Measurements from ENCODE around the gene GRHL1. TPM values are rescaled to one million over a fixed set of nuclear protein-coding genes. Genes with fewer than 3 reads are reported as not detected.
A peak's percentile ranks its signal among the peaks of the same experiment; 100 is the strongest.

The GRHL1 gene
- total and polyA plus RNA-seq, 2 of the 4 experiments (the other 2 are of a cell fraction), result 0.18 to 0.21 TPM

DNA sequence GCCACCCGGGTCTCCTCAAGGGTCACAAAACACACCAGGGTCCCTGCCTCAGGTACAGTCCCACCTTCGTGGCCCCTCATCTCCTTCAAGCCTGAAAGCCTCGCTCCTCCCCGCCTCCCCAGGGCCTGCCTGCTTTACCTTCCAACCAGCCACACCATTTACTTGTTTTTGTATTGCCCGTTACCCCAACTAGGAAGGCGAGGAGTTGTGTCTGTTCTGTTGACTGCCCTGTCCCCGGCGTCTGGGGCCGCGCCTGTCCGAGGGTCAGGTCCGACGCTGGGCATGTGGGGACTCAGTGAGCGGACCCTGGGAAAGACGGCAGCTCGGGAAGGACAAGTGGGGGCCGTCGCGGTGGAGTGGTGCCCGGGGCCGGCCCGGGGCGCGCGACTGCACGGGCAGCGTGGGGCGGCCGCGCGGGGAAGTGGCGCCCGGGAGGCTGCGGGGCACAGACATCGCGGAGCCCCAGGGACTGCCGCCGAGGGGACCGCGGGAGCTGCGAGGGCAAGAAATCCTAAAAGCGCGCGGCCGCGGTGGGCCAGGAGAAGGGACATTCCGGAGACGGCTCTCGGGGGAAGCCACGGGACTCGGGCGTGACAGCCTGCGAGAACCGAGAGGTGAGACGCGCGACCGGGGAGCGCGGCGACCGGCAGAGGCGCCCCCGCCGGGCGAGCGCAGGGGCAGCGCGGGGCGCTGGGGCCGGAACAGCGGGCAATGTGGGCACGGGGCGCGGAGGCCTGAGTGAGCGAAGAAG is 797 bp upstream of the GRHL1 start:
- ChIA-PET POLR2A (ENCODE audit: unreplicated experiment) (no interaction called here), CTCF (no interaction called here)
- DNase-seq (no peak), ATAC-seq (ENCODE audit: low read depth) (peak; percentile 51)
- Histone ChIP-seq H2AFZ (replicated peaks; ENCODE audit: low read length, poor library complexity) (peak overlapping the region; percentile 89), H3K4me2 (ENCODE audit: low read depth, low read length) (peak overlapping the region; percentile 70), H3K4ac (ENCODE audit: low read depth, low read length) (peak overlapping the region; percentile 25; the same call in 1 of the 2 replicates), H3K9ac (ENCODE audit: low read depth, low read length) (peak overlapping the region; percentile 53; the same call in 1 of the 2 replicates), H3K56ac (ENCODE audit: extremely low read depth, insufficient read depth, low read length) (no peak overlapping the region), H4K8ac (ENCODE audit: low read depth in 2 of 2, low read length in 2 of 2) (no peak overlapping the region), H2AK5ac (ENCODE audit: low read depth, low read length) (no peak overlapping the region), H4K91ac (ENCODE audit: insufficient read depth, low read depth, low read length) (no peak overlapping the region), H3K79me1 (ENCODE audit: low read depth in 1 of 2, low read length in 2 of 2) (no peaks in the 10 kb centered on the region), H3K4me3 (ENCODE audit: insufficient read depth, low read depth, low read length) (peak overlapping the region; percentile 65), H3K23ac (ENCODE audit: low read depth, low read length) (no peak overlapping the region), H3K4me1 (ENCODE audit: control insufficient read depth, insufficient read depth, low read length) (peaks cover 7% of the 10 kb centered on the region; the same call in 1 of the 2 replicates), H3K27me3 (ENCODE audit: control insufficient read depth, insufficient read depth, low read length) (peaks cover 17% of the 10 kb centered on the region), H2BK120ac (ENCODE audit: low read depth, low read length) (no peak overlapping the region), H2BK5ac (ENCODE audit: low read depth, low read length, poor library complexity, severe bottlenecking) (no peak overlapping the region), H2BK20ac (ENCODE audit: low read depth, low read length) (no peak overlapping the region; the same call in 1 of the 2 replicates), H3K36me3 (ENCODE audit: control insufficient read depth, insufficient read depth, low read length) (no peaks in the 10 kb centered on the region), H4K20me1 (ENCODE audit: insufficient read depth, low read length) (no peaks in the 10 kb centered on the region), H2AK9ac (replicated peaks; ENCODE audit: low read depth, low read length, poor library complexity) (peak overlapping the region; percentile 9), H3K14ac (replicated peaks; ENCODE audit: low read depth, low read length) (no peak overlapping the region), H3K27ac (ENCODE audit: insufficient read depth, low read length) (no peak overlapping the region), H3K9me3 (ENCODE audit: control insufficient read depth, insufficient read depth, low read length) (no peaks in the 10 kb centered on the region), H3K18ac (ENCODE audit: low read depth, low read length) (no peak overlapping the region), H3K9me1 (ENCODE audit: insufficient read depth, low read length) (0 out of 2 replicates have a peak, but pooled peaks cover 2% of the 10 kb centered on the region), H4K5ac (ENCODE audit: low read depth, low read length) (no peak overlapping the region), H2BK15ac (ENCODE audit: low read depth, low read length) (no peak overlapping the region)
- intact Hi-C loops (cut with micrococcal nuclease) (loop anchor here (5.0 kb wide), 2 partner anchors 138 to 393 kb away; partner anchors contain the start of gene ADAM17), in situ Hi-C loops (cut with MboI; ENCODE audit: low sequenced_read_pairs) (no loop called here), dilution Hi-C loops (cut with HindIII; ENCODE audit: low sequenced_read_pairs, unreplicated experiment) (no loop called here)
- WGBS, 2 experiments (ENCODE audit: extremely low coverage in 2 of 2, insufficient read length in 1 of 2), result 4% methylated on average over 45 of the region's 76 CpGs; no CpG with 5 or more reads in 1 of the 2 experiments
- TF ChIP-seq, protein P1, sequence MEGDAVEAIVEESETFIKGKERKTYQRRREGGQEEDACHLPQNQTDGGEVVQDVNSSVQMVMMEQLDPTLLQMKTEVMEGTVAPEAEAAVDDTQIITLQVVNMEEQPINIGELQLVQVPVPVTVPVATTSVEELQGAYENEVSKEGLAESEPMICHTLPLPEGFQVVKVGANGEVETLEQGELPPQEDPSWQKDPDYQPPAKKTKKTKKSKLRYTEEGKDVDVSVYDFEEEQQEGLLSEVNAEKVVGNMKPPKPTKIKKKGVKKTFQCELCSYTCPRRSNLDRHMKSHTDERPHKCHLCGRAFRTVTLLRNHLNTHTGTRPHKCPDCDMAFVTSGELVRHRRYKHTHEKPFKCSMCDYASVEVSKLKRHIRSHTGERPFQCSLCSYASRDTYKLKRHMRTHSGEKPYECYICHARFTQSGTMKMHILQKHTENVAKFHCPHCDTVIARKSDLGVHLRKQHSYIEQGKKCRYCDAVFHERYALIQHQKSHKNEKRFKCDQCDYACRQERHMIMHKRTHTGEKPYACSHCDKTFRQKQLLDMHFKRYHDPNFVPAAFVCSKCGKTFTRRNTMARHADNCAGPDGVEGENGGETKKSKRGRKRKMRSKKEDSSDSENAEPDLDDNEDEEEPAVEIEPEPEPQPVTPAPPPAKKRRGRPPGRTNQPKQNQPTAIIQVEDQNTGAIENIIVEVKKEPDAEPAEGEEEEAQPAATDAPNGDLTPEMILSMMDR (conservative IDR thresholded peaks at IDR 0.05; ENCODE audit: low read depth, low read length), result 0 out of 2 replicates have a peak, but pooled peaks have one; percentile 10
- TF ChIP-seq RFX5 (IDR thresholded peaks at IDR 0.05; ENCODE audit: low read depth, low read length), result no peak
- BruUV-seq (replicated peaks), result no TSS peak

Measured in IMR-90 (cell line).